Skin epidermis (tissue), 12 donors: ENCODE results near the gene CYP27A1.

Experiments used
- H3K27ac ChIP-seq, 21 experiments: fragments of 200-600 bp; sonication (generic) in 11 of 21; one replicate each; pipeline ENCODE4 v1.5.0; 2020; ENCODE audit warnings: mild to moderate bottlenecking in 3 of 21, inconsistent platforms in 2 of 21, moderate library complexity in 2 of 21
- H3K4me3 ChIP-seq, 7 experiments: fragments of 200-600 bp; sonication (generic) in 2 of 7; one replicate each; pipeline ENCODE4 v1.5.0; 2020; ENCODE audit warnings: inconsistent platforms in 2 of 7, mild to moderate bottlenecking in 2 of 7, moderate library complexity in 1 of 7

Gene CYP27A1

DNA sequence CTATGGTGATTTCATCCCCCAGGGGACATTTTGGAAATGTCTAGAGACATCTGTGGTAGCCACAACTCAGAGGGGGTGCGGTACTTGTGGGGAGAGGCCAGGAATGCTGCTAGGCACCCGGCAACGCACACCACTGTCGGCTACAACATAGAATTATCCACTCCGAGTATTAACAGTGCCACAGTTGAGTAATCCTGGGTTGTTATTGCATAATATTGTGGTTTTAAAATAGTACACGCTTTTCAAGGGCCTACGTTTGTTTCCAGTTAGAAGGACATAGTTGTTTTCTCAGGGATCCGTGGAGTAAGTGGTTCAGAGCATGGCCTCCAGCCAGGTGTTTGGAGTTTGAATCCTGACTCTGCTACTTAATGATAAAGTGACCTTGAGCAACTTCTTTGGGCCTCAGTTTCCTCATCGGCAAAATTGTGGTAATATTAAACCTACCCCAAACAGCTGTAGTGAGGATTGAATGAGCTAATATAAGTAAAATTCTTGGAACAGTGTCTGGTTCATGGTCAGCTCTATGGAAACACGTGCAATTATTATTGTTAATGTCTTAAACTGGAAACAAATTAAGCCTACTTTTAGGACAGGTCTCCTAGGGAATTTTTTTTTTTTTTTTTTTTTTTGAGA lies 24.5 kb downstream of the CYP27A1 start:
- Histone ChIP-seq H3K27ac (peak overlapping the region in 13 of 21 experiments; percentile 9 to 79 (median 58)), H3K4me3 (no peak overlapping the region)

GRCh38 chr2:218807626-218808025 lies 25.7 kb downstream of the CYP27A1 start:
- Histone ChIP-seq H3K27ac (peak overlapping the region in 1 of 21 experiments; percentile 4), H3K4me3 (no peak overlapping the region)

DNA sequence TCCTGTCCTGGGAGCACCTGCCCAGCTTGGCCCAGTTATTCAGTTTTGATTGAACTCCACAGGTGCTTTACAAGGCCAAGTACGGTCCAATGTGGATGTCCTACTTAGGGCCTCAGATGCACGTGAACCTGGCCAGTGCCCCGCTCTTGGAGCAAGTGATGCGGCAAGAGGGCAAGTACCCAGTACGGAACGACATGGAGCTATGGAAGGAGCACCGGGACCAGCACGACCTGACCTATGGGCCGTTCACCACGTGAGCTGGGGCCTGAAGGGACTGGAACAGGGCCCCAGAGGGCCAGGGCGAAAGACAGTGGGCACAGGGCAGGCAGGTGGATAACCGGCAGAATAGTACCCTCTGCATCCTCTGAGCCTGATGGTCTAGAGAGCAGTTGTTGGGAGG lies 27.6 kb downstream of the CYP27A1 start:
- Histone ChIP-seq H3K27ac (no peak overlapping the region), H3K4me3 (no peak overlapping the region)

DNA sequence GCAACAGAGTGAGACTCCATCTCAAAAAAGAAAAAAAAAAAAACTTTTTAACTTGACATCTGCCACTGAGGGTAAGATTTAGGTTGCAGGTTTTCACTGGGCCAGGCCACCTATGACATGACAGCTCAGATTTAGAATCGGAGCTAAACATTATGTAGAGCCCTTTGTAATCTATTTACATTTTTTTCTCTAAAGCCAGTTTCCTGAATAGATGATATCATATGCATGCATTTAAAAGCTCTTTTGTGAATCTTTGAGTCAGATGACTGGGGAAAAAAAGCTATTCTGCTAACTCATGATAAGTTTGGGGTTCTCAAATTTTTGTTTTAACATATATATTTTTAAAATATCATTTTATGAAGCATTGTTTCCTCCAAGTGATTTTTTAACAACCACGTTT lies 28.3 kb downstream of the CYP27A1 start:
- H3K4me3 ChIP-seq, result no peak overlapping the region
- no peak overlapping the region for H3K27ac ChIP-seq

DNA sequence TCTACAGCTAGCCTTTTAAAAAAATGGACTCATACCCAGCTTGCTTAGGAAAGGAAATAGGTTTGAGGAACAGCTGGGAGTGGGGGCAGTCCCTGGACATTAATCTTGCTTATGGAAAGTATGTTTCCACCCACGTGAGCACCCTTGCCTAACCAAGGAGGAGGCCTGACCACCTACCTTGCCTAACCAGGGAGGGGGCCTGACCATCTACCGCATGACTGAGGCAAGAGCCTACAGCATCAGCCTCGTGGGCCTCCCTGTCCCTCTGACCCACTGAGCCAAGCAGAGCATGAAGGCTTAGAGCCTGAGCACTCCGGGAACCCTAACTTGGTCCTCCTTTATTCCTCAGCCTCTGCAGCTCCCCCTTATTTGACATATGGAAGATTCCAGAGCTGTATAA lies 29.4 kb downstream of the CYP27A1 start:
- H3K4me3 ChIP-seq, result no peak overlapping the region
- no peak overlapping the region for H3K27ac ChIP-seq

GRCh38 chr2:218812096-218812815 lies 30.3 kb downstream of the CYP27A1 start:
- H3K27ac ChIP-seq, result no peak overlapping the region
- H3K4me3 ChIP-seq, result no peak overlapping the region

DNA sequence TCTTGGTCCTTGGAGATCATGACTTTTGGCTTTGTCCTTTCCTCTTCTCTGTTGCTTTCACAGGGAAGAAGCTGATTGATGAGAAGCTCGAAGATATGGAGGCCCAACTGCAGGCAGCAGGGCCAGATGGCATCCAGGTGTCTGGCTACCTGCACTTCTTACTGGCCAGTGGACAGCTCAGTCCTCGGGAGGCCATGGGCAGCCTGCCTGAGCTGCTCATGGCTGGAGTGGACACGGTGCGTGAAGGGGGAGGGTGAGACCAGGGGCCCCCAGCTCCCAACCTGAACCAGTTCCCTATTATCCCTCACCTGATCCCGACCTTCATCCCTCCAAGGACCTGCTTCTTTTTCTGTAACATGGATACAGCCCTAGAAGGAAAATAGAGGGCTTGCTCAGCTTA lies 30.9 kb downstream of the CYP27A1 start:
- Histone ChIP-seq H3K27ac (no peak overlapping the region), H3K4me3 (no peak overlapping the region)

- H3K27ac ChIP-seq, result peak overlapping the region in 4 of 21 experiments; percentile 6 to 61 (median 34)
- no peak overlapping the region for H3K4me3 ChIP-seq
Measured at GRCh38 chr2:218813771-218814460, 32.0 kb downstream of the CYP27A1 start.

DNA sequence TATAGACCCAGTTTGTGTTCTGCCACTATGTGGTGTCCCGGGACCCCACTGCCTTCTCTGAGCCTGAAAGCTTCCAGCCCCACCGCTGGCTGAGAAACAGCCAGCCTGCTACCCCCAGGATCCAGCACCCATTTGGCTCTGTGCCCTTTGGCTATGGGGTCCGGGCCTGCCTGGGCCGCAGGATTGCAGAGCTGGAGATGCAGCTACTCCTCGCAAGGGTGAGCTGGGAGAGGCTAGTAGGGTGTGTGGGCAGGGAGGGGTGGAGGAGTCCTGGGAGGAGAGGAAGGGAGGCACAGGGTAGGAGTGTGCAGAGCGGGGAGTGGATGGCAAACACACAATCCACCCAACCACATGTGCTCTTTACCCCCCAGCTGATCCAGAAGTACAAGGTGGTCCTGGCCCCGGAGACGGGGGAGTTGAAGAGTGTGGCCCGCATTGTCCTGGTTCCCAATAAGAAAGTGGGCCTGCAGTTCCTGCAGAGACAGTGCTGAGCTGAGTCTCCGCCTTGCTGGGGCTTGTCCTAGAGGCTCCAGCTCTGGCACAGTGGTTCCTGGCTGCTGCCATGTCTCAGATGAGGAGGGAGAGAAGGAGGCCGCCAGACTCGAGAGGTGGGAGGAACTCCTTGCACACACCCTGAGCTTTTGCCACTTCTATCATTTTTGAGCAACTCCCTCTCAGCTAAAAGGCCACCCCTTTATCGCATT lies 32.7 kb downstream of the CYP27A1 start:
- peak overlapping the region in 7 of 21 experiments; percentile 6 to 61 (median 22) for H3K27ac ChIP-seq
- H3K4me3 ChIP-seq, result no peak overlapping the region

DNA sequence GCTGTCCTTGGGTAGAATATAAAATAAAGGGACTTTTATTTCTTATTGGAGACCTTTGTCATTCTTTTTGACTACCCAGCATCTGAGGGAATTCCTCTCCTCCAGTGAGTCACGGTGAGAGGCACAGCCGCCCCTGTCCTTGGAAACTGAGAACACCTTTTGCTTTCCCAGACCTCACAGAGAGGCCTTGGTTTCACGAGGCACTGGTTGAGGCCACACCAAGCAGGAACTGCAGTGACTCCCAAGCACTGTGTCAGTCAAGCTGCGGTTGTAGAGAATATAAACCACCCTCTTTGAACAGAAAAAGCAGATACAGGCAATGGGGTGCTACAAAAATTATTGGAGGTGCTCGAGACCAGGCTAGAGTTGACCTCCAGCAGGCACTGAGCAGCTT lies 33.3 kb downstream of the CYP27A1 start:
- peak overlapping the region in 3 of 21 experiments; percentile 6 to 27 (median 22) for H3K27ac ChIP-seq
- H3K4me3 ChIP-seq, result no peak overlapping the region

- Histone ChIP-seq H3K4me3 (no peak overlapping the region), H3K27ac (peak overlapping the region in 3 of 21 experiments; percentile 6 to 27 (median 22))
Measured at GRCh38 chr2:218815649-218816048, 33.7 kb downstream of the CYP27A1 start.

GRCh38 chr2:218816561-218817011 lies 34.6 kb downstream of the CYP27A1 start:
- no peak overlapping the region for H3K4me3 ChIP-seq

DNA sequence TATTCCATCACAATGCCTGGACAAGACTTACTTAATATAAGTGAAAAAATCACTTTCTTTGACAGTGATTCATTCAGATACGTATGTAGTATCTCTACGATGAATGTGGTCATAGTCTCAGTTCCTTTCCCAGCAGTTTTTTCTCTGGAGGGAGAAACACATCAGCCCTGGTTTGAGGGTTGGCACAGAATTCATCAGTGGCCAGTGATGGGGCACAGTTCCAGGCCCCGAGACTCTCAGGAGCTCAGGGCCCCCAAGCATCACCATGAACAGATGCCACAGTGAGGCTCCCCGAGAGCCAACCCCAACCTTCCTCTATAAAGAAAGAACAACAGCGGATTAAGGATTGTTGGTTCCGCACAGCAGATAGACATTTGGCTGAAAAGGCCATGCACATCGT lies 37.1 kb downstream of the CYP27A1 start:
- Histone ChIP-seq H3K4me3 (no peak overlapping the region), H3K27ac (no peak overlapping the region)

More at GRCh38 chr2:218816561-218817011, 34.6 kb downstream of the CYP27A1 start:
- H3K27ac ChIP-seq, result no peak overlapping the region

DNA sequence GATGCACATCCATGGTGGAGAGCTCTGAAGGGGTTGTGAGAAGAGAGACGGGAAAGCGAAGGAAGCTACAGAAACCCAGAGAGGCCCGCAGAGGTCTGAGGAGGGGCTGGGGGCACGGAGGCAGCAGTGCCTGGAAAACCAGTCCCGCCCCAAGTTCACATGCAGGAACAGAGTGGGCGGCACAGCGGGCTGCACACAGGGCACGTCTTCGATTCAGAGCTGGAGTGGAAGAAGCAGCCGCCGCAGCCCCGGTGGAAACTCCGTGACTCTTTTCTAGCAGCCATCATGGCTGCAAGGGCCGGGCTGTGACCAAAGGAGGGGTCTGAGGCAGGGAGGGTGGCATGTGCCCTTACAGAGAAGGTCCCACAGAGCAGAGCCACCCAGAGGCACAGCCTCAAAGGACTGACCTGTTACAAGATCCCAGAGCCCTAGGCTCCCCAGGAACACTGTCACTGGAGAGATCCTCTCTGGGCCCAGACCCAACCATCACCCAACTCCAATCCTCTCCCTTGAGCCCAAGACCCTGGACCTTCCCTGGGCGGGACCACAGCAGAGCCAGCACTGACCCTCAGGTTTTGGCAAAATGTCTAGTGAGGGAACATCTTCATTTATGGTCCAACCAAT lies 38.9 kb downstream of the CYP27A1 start:
- peak overlapping the region in 2 of 21 experiments; percentile 49 to 54 for H3K27ac ChIP-seq

GRCh38 chr2:218821605-218822211 lies 39.8 kb downstream of the CYP27A1 start:
- Histone ChIP-seq H3K4me3 (no peak overlapping the region), H3K27ac (no peak overlapping the region)

More for the DNA sequence above, 38.9 kb downstream of the CYP27A1 start:
- no peak overlapping the region for H3K4me3 ChIP-seq

- no peak overlapping the region for H3K4me3 ChIP-seq
- no peak overlapping the region for H3K27ac ChIP-seq
Measured at GRCh38 chr2:218822622-218823021, 40.7 kb downstream of the CYP27A1 start.

- no peak overlapping the region for H3K27ac ChIP-seq
- no peak overlapping the region for H3K4me3 ChIP-seq
Measured at GRCh38 chr2:218823196-218823855, 41.4 kb downstream of the CYP27A1 start.

DNA sequence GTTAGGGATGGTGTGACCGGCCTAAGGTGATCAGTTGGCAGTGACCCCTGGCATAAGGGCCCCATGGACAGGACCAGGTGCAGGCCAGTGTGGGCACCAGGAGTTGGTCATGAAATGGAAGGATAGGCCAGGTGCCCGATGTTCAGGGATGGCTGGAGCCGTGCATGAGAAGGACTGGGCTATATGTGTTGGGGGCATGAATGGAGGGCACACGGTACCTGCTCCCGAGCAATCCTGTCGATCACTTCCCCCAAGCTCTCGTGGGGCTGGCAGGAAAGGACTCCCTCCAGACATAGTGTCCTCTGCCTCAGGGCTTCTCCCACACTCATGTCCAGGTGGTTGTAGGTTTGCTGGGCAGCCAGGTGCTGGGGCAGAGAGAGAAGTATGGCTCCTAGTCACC lies 42.1 kb downstream of the CYP27A1 start:
- no peak overlapping the region for H3K4me3 ChIP-seq
- no peak overlapping the region for H3K27ac ChIP-seq

DNA sequence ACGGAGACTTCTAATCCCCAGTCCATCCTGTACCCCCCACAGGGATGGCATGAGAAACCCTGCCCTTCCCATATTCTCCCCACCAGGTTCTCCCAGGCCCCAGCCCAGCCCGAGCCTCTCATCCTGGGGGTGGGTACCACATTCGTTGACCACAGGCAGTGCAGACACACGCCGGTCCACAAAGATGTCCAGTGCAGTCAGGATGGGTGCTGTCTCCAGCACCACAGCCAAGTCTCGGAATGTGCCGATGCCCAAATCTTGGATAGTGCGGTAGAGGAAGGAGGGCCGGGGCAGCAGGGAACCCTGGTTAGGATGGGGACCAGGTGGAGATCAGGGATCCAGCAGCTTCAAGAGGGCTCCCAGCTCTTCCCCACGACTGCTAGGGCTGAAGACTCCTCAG lies 44.8 kb downstream of the CYP27A1 start:
- no peak overlapping the region for H3K4me3 ChIP-seq
- no peak overlapping the region for H3K27ac ChIP-seq
